SK-N-MC (cell line): Measurements from ENCODE around the gene SWSAP1.
"Not testable (repeated sequence)": the region's sequence is repeated elsewhere in the genome, so short reads cannot be mapped to it uniquely, and the experiment has no call there.

Experiments used
- DNase-seq: peaks from one replicate; pipeline ENCODE4 v3.0.0-alpha.2; 2011; ENCODE audit warnings: low read depth, low spot score
- H3K27ac ChIP-seq: fragments of 200-600 bp; sonication (generic); 2 replicates; pipeline ENCODE4 v1.5.1; 2016; ENCODE audit warnings: mixed run types
- H3K36me3 ChIP-seq: fragments of 200-600 bp; sonication (generic); 2 replicates; pipeline ENCODE4 v1.6.1; 2017; ENCODE audit warnings: antibody characterized with exemption, low read length, mixed read lengths; ENCODE audit not compliant: insufficient read depth
- H3K4me3 ChIP-seq: fragments of 200-600 bp; sonication (generic); 2 replicates; pipeline ENCODE4 v1.5.1; 2016
- H3K9ac ChIP-seq: fragments of 200-600 bp; sonication (generic); 2 replicates; pipeline ENCODE4 v1.8.0; 2017; ENCODE audit warnings: mixed run types, mixed read lengths; ENCODE audit not compliant: insufficient read length
- H3K9me3 ChIP-seq: fragments of 200-600 bp; sonication (generic); 2 replicates; pipeline ENCODE4 v1.6.1; 2017; ENCODE audit warnings: low read depth, mild to moderate bottlenecking, antibody characterized with exemption, low read length, moderate library complexity, mixed read lengths
- EZH2 ChIP-seq: fragments of 200-600 bp; sonication (generic); IDR thresholded peaks from one replicate; pipeline ENCODE4 v1.6.1; 2017; ENCODE audit warnings: antibody characterized with exemption
- FOXP2 ChIP-seq: optimal IDR thresholded peaks from 2 replicates; pipeline ENCODE3; 2011; ENCODE audit warnings: mild to moderate bottlenecking, moderate library complexity; ENCODE audit not compliant: insufficient read depth; ENCODE audit errors: extremely low read length, control extremely low read depth
- POLR2AphosphoS5 ChIP-seq: IDR thresholded peaks from 2 replicates; pipeline ENCODE4 v1.6.1; 2012; ENCODE audit warnings: mild to moderate bottlenecking, low read depth, low read length, borderline replicate concordance

The SWSAP1 gene

GRCh38 chr19:11390933-11391680 lies 16.6 kb downstream of the SWSAP1 start:
- TF ChIP-seq POLR2AphosphoS5 = no peak
- no peak for TF ChIP-seq FOXP2
- no peak for TF ChIP-seq EZH2
- Histone ChIP-seq H3K4me3 (no peak overlapping the region), H3K9me3 (no peaks in the 10 kb centered on the region), H3K27ac (no peak overlapping the region), H3K9ac (no peak overlapping the region), H3K36me3 (no peaks in the 10 kb centered on the region)
- no peak for DNase-seq

- Histone ChIP-seq H3K36me3 (no peaks in the 10 kb centered on the region), H3K9me3 (no peaks in the 10 kb centered on the region), H3K9ac (no peak overlapping the region), H3K27ac (no peak overlapping the region), H3K4me3 (no peak overlapping the region)
- TF ChIP-seq FOXP2 (no peak), EZH2 (no peak), POLR2AphosphoS5 (no peak)
- DNase-seq = no peak
These were observed 22.7 kb downstream of the SWSAP1 start for GRCh38 chr19:11397089-11397610.

- no peaks in the 10 kb centered on the region for H3K36me3 ChIP-seq
- H3K4me3 ChIP-seq = no peak overlapping the region
- H3K9me3 ChIP-seq = no peaks in the 10 kb centered on the region
- H3K27ac ChIP-seq = no peak overlapping the region
- no peak for DNase-seq
- H3K9ac ChIP-seq = no peak overlapping the region
- no peak for TF ChIP-seq POLR2AphosphoS5
- TF ChIP-seq FOXP2 = no peak
- TF ChIP-seq EZH2 = no peak
These were observed 25.2 kb downstream of the SWSAP1 start for GRCh38 chr19:11399667-11400066.

GRCh38 chr19:11400798-11401197 lies 26.3 kb downstream of the SWSAP1 start:
- Histone ChIP-seq H3K9ac (no peak overlapping the region), H3K9me3 (no peaks in the 10 kb centered on the region), H3K4me3 (no peak overlapping the region), H3K27ac (no peak overlapping the region), H3K36me3 (no peaks in the 10 kb centered on the region)
- TF ChIP-seq FOXP2 (no peak), POLR2AphosphoS5 (no peak), EZH2 (no peak)
- no peak for DNase-seq

GRCh38 chr19:11401808-11402543 lies 27.5 kb downstream of the SWSAP1 start:
- H3K27ac ChIP-seq = no peak overlapping the region
- no peak for TF ChIP-seq FOXP2
- no peak for TF ChIP-seq POLR2AphosphoS5
- no peak for TF ChIP-seq EZH2
- DNase-seq = no peak
- no peaks in the 10 kb centered on the region for H3K36me3 ChIP-seq
- H3K9ac ChIP-seq = no peak overlapping the region
- H3K9me3 ChIP-seq = no peaks in the 10 kb centered on the region
- H3K4me3 ChIP-seq = no peak overlapping the region

GRCh38 chr19:11404588-11405222 lies 30.2 kb downstream of the SWSAP1 start:
- Histone ChIP-seq H3K9me3 (no peaks in the 10 kb centered on the region), H3K27ac (0 out of 2 replicates have a peak overlapping the region, but pooled peaks have one; percentile 48), H3K36me3 (no peaks in the 10 kb centered on the region), H3K4me3 (no peak overlapping the region), H3K9ac (no peak overlapping the region)
- TF ChIP-seq EZH2 (no peak), POLR2AphosphoS5 (no peak), FOXP2 (no peak)
- DNase-seq = no peak

GRCh38 chr19:11405846-11406643 lies 31.6 kb downstream of the SWSAP1 start:
- Histone ChIP-seq H3K4me3 (no peak overlapping the region), H3K36me3 (no peaks in the 10 kb centered on the region)

GRCh38 chr19:11406703-11407236 lies 32.3 kb downstream of the SWSAP1 start:
- not testable (repeated sequence) for DNase-seq, H3K4me3 ChIP-seq, H3K9me3 ChIP-seq, H3K9ac ChIP-seq, H3K36me3 ChIP-seq, H3K27ac ChIP-seq

More at GRCh38 chr19:11405846-11406643, 31.6 kb downstream of the SWSAP1 start:
- Histone ChIP-seq H3K9ac (no peak overlapping the region), H3K9me3 (no peaks in the 10 kb centered on the region), H3K27ac (no peak overlapping the region)
- TF ChIP-seq EZH2 = no peak
- no peak for DNase-seq
